ENCODE results near the gene OR2V2.

- TF ChIP-seq CTCF (IDR thresholded peaks at IDR 0.05; ENCODE audit: poor library complexity, severe bottlenecking) (no peak), EP300 (conservative IDR thresholded peaks at IDR 0.05; ENCODE audit: poor library complexity, severe bottlenecking) (no peak)
Observed at GRCh38 chr5:181138258-181138657, 9.1 kb upstream of the OR2V2 start.
